ENCODE data around the gene ASB10.
A peak's percentile ranks its signal among the peaks of the same experiment; 100 is the strongest.

ASB10 gene

GRCh38 chr7:151130741-151131157 lies 56.3 kb downstream of the ASB10 start:
- Histone ChIP-seq H3K9me3 (ENCODE audit: insufficient read depth, low read depth, low read length) (no peaks in the 10 kb centered on the region), H3K36me3 (ENCODE audit: insufficient read depth, low read depth, low read length) (peaks cover 53% of the 10 kb centered on the region), H3K27ac (ENCODE audit: low read length) (no peak overlapping the region)

GRCh38 chr7:151129960-151130591 lies 57.0 kb downstream of the ASB10 start:
- Histone ChIP-seq H3K27me3 (ENCODE audit: insufficient read depth, low read length) (peaks cover 14% of the 10 kb centered on the region), H3K4me1 (ENCODE audit: insufficient read depth, low read length) (peaks cover 6% of the 10 kb centered on the region), H3K36me3 (ENCODE audit: insufficient read depth, low read depth, low read length) (peaks cover 49% of the 10 kb centered on the region), H3K9me3 (ENCODE audit: insufficient read depth, low read depth, low read length) (no peaks in the 10 kb centered on the region), H3K4me3 (ENCODE audit: low read length) (no peak overlapping the region), H3K27ac (ENCODE audit: low read length) (no peak overlapping the region), H3K9ac (ENCODE audit: low read depth, low read length) (no peak overlapping the region)

More at GRCh38 chr7:151130741-151131157, 56.3 kb downstream of the ASB10 start:
- H3K27me3 ChIP-seq (ENCODE audit: insufficient read depth, low read length) = peaks cover 13% of the 10 kb centered on the region
- H3K4me1 ChIP-seq (ENCODE audit: insufficient read depth, low read length) = peaks cover 4% of the 10 kb centered on the region
- no peak overlapping the region for H3K9ac ChIP-seq (ENCODE audit: low read depth, low read length)
- no peak overlapping the region for H3K4me3 ChIP-seq (ENCODE audit: low read length)

GRCh38 chr7:151129117-151129959 lies 57.7 kb downstream of the ASB10 start:
- no peak overlapping the region for H3K27ac ChIP-seq (ENCODE audit: low read length)
- H3K9me3 ChIP-seq (ENCODE audit: insufficient read depth, low read depth, low read length) = no peaks in the 10 kb centered on the region
- peaks cover 21% of the 10 kb centered on the region for H3K27me3 ChIP-seq (ENCODE audit: insufficient read depth, low read length)
- peaks cover 42% of the 10 kb centered on the region for H3K36me3 ChIP-seq (ENCODE audit: insufficient read depth, low read depth, low read length)
- no peak overlapping the region for H3K4me3 ChIP-seq (ENCODE audit: low read length)
- peaks cover 10% of the 10 kb centered on the region for H3K4me1 ChIP-seq (ENCODE audit: insufficient read depth, low read length)
- no peak overlapping the region for H3K9ac ChIP-seq (ENCODE audit: low read depth, low read length)

GRCh38 chr7:151128716-151129115 lies 58.3 kb downstream of the ASB10 start:
- H3K4me1 ChIP-seq (ENCODE audit: insufficient read depth, low read length) = peaks cover 10% of the 10 kb centered on the region
- peaks cover 24% of the 10 kb centered on the region for H3K27me3 ChIP-seq (ENCODE audit: insufficient read depth, low read length)
- peaks cover 36% of the 10 kb centered on the region for H3K36me3 ChIP-seq (ENCODE audit: insufficient read depth, low read depth, low read length)
- H3K9me3 ChIP-seq (ENCODE audit: insufficient read depth, low read depth, low read length) = no peaks in the 10 kb centered on the region
- no peak overlapping the region for H3K27ac ChIP-seq (ENCODE audit: low read length)
- no peak overlapping the region for H3K4me3 ChIP-seq (ENCODE audit: low read length)
- H3K9ac ChIP-seq (ENCODE audit: low read depth, low read length) = no peak overlapping the region

GRCh38 chr7:151128144-151128543 lies 58.9 kb downstream of the ASB10 start:
- H3K27ac ChIP-seq (ENCODE audit: low read length) = no peak overlapping the region
- no peaks in the 10 kb centered on the region for H3K9me3 ChIP-seq (ENCODE audit: insufficient read depth, low read depth, low read length)
- peaks cover 24% of the 10 kb centered on the region for H3K27me3 ChIP-seq (ENCODE audit: insufficient read depth, low read length)
- peaks cover 10% of the 10 kb centered on the region for H3K4me1 ChIP-seq (ENCODE audit: insufficient read depth, low read length)
- no peak overlapping the region for H3K4me3 ChIP-seq (ENCODE audit: low read length)
- H3K9ac ChIP-seq (ENCODE audit: low read depth, low read length) = no peak overlapping the region
- H3K36me3 ChIP-seq (ENCODE audit: insufficient read depth, low read depth, low read length) = peaks cover 32% of the 10 kb centered on the region

- Histone ChIP-seq H3K4me3 (ENCODE audit: low read length) (peak overlapping the region; percentile 67; the same call in 1 of the 2 replicates), H3K27ac (ENCODE audit: low read length) (no peak overlapping the region), H3K27me3 (ENCODE audit: insufficient read depth, low read length) (peaks cover 24% of the 10 kb centered on the region), H3K4me1 (ENCODE audit: insufficient read depth, low read length) (peaks cover 10% of the 10 kb centered on the region), H3K9me3 (ENCODE audit: insufficient read depth, low read depth, low read length) (no peaks in the 10 kb centered on the region), H3K9ac (ENCODE audit: low read depth, low read length) (no peak overlapping the region), H3K36me3 (ENCODE audit: insufficient read depth, low read depth, low read length) (peaks cover 32% of the 10 kb centered on the region)
These were observed 60.4 kb downstream of the ASB10 start for GRCh38 chr7:151126491-151127137.

- H3K27ac ChIP-seq (ENCODE audit: low read length) = no peak overlapping the region
- peak overlapping the region; percentile 76 for H3K4me3 ChIP-seq (ENCODE audit: low read length)
These were observed 61.1 kb downstream of the ASB10 start for GRCh38 chr7:151125846-151126481.

More at GRCh38 chr7:151125846-151126481, 61.1 kb downstream of the ASB10 start:
- peaks cover 29% of the 10 kb centered on the region for H3K36me3 ChIP-seq (ENCODE audit: insufficient read depth, low read depth, low read length)
- H3K27me3 ChIP-seq (ENCODE audit: insufficient read depth, low read length) = peaks cover 24% of the 10 kb centered on the region
- H3K9me3 ChIP-seq (ENCODE audit: insufficient read depth, low read depth, low read length) = no peaks in the 10 kb centered on the region
- H3K9ac ChIP-seq (ENCODE audit: low read depth, low read length) = peak overlapping the region; percentile 59; the same call in 1 of the 2 replicates
- peaks cover 10% of the 10 kb centered on the region for H3K4me1 ChIP-seq (ENCODE audit: insufficient read depth, low read length)

Data from iPS-20b (cell line).